ENCODE measurements around the gene SLIT3.

DNA sequence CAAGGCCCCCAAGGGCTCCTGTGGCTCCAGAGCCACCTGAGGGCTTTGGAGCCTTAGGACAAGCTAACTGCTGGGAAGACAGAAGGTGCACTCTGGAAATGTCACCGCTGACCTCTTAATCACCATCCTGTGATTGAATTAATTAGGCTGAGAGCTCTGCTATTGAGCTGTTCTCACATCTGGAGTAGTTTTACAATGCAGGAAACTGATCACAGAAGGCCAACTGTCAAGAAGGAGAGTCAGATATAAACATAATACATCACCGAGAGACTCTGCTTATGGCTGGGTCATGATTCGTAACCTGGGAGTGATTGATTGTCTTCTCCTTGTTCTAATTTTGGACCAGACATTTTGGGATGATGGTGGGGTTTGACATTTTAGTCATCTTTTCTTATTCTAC is 226.1 kb downstream of the SLIT3 start:
- TF ChIP-seq, protein P1, sequence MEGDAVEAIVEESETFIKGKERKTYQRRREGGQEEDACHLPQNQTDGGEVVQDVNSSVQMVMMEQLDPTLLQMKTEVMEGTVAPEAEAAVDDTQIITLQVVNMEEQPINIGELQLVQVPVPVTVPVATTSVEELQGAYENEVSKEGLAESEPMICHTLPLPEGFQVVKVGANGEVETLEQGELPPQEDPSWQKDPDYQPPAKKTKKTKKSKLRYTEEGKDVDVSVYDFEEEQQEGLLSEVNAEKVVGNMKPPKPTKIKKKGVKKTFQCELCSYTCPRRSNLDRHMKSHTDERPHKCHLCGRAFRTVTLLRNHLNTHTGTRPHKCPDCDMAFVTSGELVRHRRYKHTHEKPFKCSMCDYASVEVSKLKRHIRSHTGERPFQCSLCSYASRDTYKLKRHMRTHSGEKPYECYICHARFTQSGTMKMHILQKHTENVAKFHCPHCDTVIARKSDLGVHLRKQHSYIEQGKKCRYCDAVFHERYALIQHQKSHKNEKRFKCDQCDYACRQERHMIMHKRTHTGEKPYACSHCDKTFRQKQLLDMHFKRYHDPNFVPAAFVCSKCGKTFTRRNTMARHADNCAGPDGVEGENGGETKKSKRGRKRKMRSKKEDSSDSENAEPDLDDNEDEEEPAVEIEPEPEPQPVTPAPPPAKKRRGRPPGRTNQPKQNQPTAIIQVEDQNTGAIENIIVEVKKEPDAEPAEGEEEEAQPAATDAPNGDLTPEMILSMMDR (IDR thresholded peaks at IDR 0.05) = no peak
- TF ChIP-seq POLR2A (IDR thresholded peaks at IDR 0.05) = no peak

Data from right lobe of liver (tissue), 4 donors.